ENCODE results near the gene CCR5AS.

Gene CCR5AS

DNA sequence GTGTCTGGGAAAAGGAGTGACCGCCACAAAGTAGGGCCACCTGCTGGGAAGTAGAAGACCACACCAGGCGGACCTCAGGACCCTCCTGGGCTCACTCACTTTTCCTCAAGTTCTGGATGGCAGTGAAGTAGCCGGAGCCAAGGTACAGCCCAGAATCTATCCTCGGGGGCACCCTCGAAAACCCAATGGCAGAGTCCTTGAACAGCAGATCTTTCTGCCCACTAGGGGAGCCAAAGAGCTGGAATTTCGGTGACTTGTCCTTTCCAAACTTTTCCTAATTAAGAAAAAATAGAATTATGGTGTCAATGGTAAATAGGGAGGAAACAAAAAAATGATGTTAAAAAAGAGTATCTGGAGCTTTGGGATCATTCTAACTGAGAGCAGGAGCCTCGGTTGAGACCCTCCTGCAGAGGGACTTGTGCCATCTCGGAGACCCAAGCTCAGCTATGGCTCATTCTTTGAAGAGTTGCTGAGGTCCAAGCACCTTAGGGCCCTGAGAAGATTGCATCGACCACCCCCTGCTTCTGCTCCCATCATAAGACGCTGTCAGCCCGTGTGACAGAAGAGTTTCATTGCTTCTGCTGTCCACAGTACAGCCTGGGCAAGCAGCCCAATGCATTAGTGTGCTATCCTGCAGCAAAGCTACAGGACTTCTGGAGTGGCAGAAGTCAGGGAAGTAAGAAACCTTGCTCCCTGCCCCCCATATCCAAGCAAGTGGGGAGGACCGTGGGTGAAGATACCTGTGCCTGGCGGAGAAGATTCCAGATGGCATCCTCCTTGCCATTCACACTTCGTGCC lies 43.1 kb upstream of the CCR5AS start:
- Histone ChIP-seq H2AFZ (ENCODE audit: low read depth, low read length) (no peak overlapping the region), H3K4me2 (ENCODE audit: insufficient read depth, low read length) (no peak overlapping the region), H3K4me1 (ENCODE audit: insufficient read depth, low read length) (peaks cover 15% of the 10 kb centered on the region), H3K79me2 (ENCODE audit: insufficient read depth, low read length) (no peaks in the 10 kb centered on the region), H3K27me3 (ENCODE audit: insufficient read depth, low read length, poor library complexity) (no peaks in the 10 kb centered on the region), H3K27ac (ENCODE audit: low read length) (no peak overlapping the region), H3K36me3 (ENCODE audit: insufficient read depth, low read length) (no peaks in the 10 kb centered on the region), H3K9me3 (ENCODE audit: insufficient read depth, low read length, severe bottlenecking) (no peaks in the 10 kb centered on the region), H4K20me1 (ENCODE audit: insufficient read depth, low read length) (no peaks in the 10 kb centered on the region), H3K4me3 (ENCODE audit: low read depth in 1 of 2, low read length in 2 of 2) (no peak overlapping the region), H3K9ac (ENCODE audit: low read depth, low read length) (no peak overlapping the region)
- no peak for DNase-seq
- no peak for TF ChIP-seq EZH2 (IDR thresholded peaks at IDR 0.05; ENCODE audit: borderline replicate concordance, low read depth, low read length, severe bottlenecking)
- TF ChIP-seq, protein P1, sequence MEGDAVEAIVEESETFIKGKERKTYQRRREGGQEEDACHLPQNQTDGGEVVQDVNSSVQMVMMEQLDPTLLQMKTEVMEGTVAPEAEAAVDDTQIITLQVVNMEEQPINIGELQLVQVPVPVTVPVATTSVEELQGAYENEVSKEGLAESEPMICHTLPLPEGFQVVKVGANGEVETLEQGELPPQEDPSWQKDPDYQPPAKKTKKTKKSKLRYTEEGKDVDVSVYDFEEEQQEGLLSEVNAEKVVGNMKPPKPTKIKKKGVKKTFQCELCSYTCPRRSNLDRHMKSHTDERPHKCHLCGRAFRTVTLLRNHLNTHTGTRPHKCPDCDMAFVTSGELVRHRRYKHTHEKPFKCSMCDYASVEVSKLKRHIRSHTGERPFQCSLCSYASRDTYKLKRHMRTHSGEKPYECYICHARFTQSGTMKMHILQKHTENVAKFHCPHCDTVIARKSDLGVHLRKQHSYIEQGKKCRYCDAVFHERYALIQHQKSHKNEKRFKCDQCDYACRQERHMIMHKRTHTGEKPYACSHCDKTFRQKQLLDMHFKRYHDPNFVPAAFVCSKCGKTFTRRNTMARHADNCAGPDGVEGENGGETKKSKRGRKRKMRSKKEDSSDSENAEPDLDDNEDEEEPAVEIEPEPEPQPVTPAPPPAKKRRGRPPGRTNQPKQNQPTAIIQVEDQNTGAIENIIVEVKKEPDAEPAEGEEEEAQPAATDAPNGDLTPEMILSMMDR (IDR thresholded peaks at IDR 0.05; ENCODE audit: borderline replicate concordance, extremely low read depth, low read length, poor library complexity, severe bottlenecking), result peak; percentile 72
- ATAC-seq (ENCODE audit: insufficient read depth, low read depth), result no peak

DNA sequence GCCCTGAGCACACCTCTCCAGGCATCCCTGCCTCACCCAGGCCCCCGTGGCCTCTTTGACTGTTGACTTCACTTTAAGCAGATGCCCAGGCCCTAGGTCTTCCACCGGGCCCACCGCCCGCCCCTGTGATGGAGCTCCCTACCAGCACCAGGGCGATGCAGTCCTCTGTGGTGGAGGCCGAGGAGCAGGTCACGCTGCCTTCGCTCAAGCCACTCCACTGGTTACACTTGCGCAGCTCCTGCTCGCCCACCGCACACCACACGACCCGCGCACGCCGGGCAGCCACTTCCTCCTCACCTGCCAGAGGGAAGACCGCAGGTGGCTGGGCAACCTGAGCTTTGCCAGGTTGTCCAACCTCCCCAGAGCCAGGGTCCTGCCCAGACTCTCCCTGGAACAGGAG lies 41.9 kb upstream of the CCR5AS start:
- Histone ChIP-seq H3K27ac (ENCODE audit: low read length) (no peak overlapping the region), H3K9ac (ENCODE audit: low read depth, low read length) (no peak overlapping the region), H3K4me3 (ENCODE audit: low read depth in 1 of 2, low read length in 2 of 2) (no peak overlapping the region), H4K20me1 (ENCODE audit: insufficient read depth, low read length) (no peaks in the 10 kb centered on the region), H3K36me3 (ENCODE audit: insufficient read depth, low read length) (no peaks in the 10 kb centered on the region), H3K79me2 (ENCODE audit: insufficient read depth, low read length) (no peaks in the 10 kb centered on the region), H2AFZ (ENCODE audit: low read depth, low read length) (no peak overlapping the region), H3K4me2 (ENCODE audit: insufficient read depth, low read length) (no peak overlapping the region), H3K4me1 (ENCODE audit: insufficient read depth, low read length) (peaks cover 3% of the 10 kb centered on the region; the same call in 1 of the 2 replicates), H3K27me3 (ENCODE audit: insufficient read depth, low read length, poor library complexity) (no peaks in the 10 kb centered on the region), H3K9me3 (ENCODE audit: insufficient read depth, low read length, severe bottlenecking) (no peaks in the 10 kb centered on the region)
- TF ChIP-seq, protein P1 (IDR thresholded peaks at IDR 0.05; ENCODE audit: borderline replicate concordance, extremely low read depth, low read length, poor library complexity, severe bottlenecking), result no peak
- no peak for TF ChIP-seq EZH2 (IDR thresholded peaks at IDR 0.05; ENCODE audit: borderline replicate concordance, low read depth, low read length, severe bottlenecking)
- DNase-seq (no peak), ATAC-seq (ENCODE audit: insufficient read depth, low read depth) (no peak)

DNA sequence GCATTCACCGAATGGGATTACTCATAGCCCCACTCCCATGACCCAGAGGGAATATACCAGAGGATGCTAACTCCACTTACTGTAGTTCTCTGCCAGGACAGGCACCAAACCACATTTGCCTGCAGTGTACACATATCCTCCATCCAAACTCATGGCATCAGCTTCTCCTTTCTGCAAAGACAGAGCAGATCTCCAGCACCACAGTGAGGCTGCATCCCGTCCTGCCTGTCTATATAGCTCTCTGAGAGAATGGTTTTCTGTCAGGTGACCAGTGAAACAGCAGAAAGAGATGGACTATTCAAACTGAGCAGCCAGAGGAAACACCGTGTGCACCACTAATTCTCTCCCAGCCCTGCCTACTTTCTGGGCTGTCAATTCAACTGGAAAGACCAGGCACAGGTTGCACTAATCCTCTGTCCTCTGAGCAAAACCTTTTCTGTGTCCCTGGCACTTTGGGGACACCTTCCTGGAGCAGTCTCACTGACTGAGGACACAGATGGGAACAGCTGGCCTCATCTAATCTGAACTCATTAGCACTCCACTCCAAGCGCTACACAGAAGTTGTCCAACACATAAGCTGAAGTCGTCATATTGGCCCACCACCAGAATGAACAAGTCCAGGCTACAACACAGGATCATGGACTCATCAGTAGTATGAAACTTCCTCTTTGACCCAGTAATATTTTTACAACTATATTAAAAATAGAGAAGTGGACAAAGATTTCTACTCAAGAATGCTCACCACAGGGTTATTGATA lies 40.5 kb upstream of the CCR5AS start:
- no peak overlapping the region for H3K27ac ChIP-seq (ENCODE audit: low read length)
- no peak for TF ChIP-seq EZH2 (IDR thresholded peaks at IDR 0.05; ENCODE audit: borderline replicate concordance, low read depth, low read length, severe bottlenecking)
- TF ChIP-seq, protein P1 (IDR thresholded peaks at IDR 0.05; ENCODE audit: borderline replicate concordance, extremely low read depth, low read length, poor library complexity, severe bottlenecking), result peak; percentile 20
- H2AFZ ChIP-seq (ENCODE audit: low read depth, low read length), result 0 out of 2 replicates have a peak overlapping the region, but pooled peaks have one; percentile 3
- no peaks in the 10 kb centered on the region for H4K20me1 ChIP-seq (ENCODE audit: insufficient read depth, low read length)
- DNase-seq (no peak), ATAC-seq (ENCODE audit: insufficient read depth, low read depth) (no peak)
- H3K4me2 ChIP-seq (ENCODE audit: insufficient read depth, low read length), result no peak overlapping the region
- H3K4me3 ChIP-seq (ENCODE audit: low read depth in 1 of 2, low read length in 2 of 2), result no peak overlapping the region
- H3K79me2 ChIP-seq (ENCODE audit: insufficient read depth, low read length), result no peaks in the 10 kb centered on the region
- H3K36me3 ChIP-seq (ENCODE audit: insufficient read depth, low read length), result no peaks in the 10 kb centered on the region
- peaks cover 9% of the 10 kb centered on the region for H3K4me1 ChIP-seq (ENCODE audit: insufficient read depth, low read length)
- no peaks in the 10 kb centered on the region for H3K27me3 ChIP-seq (ENCODE audit: insufficient read depth, low read length, poor library complexity)
- no peak overlapping the region for H3K9ac ChIP-seq (ENCODE audit: low read depth, low read length)
- H3K9me3 ChIP-seq (ENCODE audit: insufficient read depth, low read length, severe bottlenecking), result no peaks in the 10 kb centered on the region
